H4 (cell line): ENCODE data around the gene FAM13A. TPM values are rescaled to one million over a fixed set of nuclear protein-coding genes. Genes with fewer than 3 reads are reported as not detected.

ENCODE experiments used
- DNase-seq: peaks from one replicate; pipeline ENCODE4 v3.0.0-alpha.2; 2015; ENCODE audit warnings: low spot score
- total RNA-seq: library from RNA; depleted of rRNA; stranded (reverse); fragments of >200 nt; shearing (Covaris generic); gene quantifications from 2 replicates; pipeline ENCODE4 v1.2.3, GENCODE V29; 2014

FAM13A gene
- total RNA-seq, 1 experiment from 2014 or later: 17.1 TPM

DNA sequence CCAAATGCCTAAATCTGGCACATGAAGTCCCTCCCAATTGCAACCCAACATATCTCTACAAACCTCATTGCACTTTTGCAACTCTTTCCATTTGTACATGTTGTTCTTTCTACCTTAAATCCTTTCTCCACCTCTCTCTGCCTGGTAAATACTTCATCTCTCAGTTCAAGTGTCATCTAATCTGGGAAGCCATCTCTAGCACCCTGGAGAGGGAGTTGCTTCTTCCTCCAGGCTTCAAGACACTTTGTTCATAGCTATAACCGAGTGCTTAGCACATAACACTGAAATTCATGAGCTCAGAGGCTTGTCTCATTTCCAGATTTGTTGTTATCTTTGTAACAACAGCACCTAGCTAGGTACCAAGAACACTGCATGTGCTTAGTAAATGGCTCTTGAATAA lies 244.6 kb downstream of the FAM13A start:
- no peak for DNase-seq

DNA sequence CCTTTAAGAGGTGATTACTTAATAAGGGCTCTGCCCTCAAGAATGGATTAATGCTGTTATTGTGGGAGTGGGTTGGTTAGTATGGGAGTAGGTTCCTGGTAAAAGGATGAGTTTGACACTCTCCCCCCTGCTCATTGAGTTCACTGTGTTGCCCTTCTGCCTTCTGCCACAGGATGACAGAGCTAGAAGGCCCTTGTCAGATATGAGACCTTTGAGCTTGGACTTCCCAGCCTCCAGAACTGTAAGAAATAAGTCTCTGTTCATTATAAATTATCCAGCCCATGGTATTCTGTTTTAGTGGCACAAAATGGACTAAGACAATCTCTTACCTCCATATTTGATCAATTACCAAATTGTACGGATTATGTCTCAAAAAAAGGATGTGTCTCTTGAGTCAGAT lies 245.1 kb downstream of the FAM13A start:
- DNase-seq: no peak

DNA sequence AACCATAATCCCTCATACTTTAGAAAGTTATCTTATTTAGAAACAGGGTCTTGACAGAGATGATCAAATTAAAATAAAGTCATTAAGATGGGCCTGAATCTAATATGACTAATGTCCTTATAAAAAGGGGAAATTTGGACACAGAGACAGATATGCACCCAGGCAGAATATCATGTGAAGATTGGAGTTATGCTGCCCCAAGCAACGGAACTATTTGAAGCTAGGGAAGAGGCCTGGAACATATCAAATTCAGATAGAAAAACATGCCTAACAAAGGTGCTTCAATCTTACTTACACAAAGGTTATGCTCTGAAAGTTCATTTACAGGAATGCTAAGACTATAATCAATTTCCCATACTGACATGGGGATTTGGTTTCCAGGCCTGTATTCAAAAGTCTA lies 246.7 kb downstream of the FAM13A start:
- DNase-seq: no peak

DNA sequence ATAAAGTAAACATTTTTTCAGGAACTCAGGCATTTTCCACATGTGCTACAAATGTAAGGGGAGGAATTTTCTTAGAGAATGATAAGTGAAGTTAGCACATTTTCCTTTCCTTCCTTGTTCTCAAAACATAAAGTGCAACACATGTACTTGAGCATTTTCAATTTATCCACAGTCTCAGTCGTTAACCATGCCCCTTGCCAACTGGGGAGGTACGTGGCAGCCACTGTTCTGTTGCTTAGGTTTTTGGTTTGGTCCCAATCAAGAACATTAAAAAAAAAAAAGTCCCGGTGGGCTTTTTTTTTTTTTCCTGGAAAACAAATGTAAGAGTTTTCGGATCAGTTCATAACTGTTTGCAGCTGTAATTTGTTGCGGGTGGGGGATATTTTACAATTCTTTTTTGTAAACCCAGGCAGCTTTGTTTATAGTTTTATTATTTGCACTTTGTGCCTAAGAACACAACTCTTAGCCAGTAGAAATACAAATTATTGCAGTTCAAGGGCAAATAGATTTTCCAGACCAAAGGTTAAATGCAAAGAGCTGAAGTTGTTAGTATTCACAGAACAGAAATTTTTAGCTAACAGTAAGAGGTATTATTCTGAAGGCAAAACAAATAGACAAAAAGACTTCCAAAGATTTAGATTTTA lies 247.3 kb downstream of the FAM13A start:
- peak; percentile 24 for DNase-seq

DNA sequence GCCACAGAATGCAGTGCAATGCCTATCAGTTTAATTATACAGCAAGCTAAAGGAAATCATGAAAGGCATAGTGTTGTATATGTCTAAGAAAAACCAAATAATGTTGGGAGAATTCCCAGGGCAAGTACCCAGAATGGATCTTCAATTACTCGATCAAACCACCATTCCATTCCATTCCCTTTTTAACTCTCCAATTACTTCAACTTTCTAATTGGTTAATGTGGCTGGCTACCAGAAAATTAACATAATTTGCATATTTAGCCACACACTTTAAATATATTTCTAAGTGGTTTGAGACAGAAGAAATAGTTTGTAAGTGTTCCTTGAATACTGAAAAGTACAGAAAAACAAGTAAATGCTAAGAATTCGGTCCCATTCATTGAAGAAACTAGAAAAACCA lies 247.9 kb downstream of the FAM13A start:
- no peak for DNase-seq

DNA sequence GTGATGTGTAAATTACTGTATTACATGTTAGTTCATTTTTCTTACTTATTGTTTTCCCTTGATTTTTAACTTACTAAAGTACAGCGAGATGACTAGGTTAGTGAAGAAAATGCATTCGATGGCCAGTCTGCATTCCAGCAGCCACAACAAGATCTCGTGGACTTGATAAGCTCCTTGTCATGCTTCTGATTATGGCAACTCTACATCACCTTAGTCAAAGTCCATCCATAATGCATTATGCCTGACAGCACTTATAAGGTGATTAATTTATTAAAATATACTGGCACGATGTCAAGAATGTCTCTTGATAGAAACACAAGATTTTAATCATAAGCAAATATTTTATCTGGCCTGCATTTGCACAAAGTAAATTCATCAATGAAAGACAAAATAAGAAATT lies 249.5 kb downstream of the FAM13A start:
- DNase-seq: no peak

DNA sequence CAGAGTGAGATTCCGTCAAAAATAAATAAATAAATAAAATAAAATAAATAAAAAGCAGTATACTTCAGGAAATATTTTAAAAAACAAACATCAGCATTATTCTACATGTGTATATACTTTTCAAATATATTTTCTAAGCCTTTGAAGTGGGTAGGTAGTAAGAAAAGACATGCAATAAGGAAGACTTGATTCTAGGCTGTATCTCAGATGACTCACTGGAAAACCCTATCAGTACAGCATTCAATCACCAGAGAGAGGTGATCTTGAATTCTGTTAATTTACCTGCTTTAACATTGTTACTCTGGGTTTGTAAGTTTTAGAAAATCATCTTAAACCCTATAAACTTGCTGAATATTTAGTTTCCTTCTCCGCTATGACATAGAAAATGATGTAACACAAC lies 252.8 kb downstream of the FAM13A start:
- no peak for DNase-seq

DNA sequence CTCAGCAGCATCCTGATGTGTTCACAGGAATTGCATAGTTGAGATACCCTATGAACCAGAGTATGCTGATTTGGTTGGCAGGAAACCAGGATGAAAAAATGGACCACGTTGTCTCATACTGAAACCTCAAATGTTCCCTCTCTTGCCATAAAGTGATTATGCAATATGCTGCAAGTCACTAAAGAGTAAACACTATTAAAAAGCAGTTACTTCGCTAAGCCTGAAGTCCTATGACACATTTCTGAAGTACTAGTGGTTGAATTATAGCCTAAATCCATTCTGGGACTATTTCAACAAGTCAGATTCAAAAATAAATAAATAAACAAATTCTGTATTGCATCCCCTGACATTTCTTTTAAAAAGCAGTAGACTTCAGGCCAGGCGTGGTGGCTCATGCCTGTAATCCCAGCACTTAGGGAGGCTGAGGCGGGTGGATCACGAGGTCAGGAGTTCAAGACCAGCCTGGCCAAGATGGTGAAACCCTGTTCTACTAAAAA lies 253.3 kb downstream of the FAM13A start:
- DNase-seq: peak; percentile 97

DNA sequence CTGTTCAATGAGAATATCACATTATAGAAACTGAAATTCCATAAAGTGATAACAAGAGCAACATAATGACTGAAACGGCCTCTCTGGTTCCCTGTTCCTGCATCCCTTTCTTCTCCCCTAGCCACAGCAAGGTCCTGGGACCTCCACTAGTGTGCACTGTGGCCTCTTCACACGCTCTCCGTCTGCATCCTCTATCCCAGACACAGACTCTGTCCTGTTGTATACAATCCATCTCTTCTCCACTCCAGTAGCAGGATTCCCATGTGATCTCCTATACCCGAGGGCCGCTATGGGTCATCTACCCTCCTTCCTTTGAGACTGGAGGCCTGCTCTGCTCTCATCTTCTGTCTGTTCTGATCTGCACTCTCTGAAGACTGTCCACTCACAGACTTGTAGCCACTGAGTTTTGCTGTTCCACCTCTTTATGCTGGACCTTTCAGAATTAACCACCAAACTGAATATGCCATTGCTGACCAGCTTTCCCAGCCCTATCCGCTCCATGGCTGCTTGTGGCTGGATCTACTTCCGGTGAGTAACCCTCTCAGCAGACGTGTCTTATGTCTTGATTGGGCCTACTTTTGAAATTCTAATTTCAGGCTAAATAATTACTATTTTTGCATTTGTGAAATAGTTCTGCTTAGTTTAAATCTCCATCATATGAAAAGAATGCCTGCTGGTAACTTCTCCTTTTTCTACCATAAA lies 254.2 kb downstream of the FAM13A start:
- no peak for DNase-seq

DNA sequence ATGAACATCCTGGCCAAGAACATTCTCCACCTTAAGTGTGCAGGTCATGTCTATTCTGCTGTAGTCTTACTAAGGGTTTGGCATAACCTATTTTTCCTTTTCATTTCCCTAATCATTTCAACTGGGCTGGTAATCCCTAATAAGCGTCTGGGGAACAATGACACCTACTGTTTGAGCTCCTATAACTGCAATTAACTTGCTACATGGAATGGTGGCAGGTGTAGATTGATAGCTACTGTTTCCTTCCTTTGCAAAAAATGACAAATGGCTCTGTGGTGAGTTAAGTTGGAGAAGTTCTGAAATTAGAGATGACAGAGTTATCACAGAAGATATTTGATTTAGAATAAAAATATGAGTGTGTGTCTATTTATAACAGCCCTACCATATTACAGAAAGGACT lies 254.8 kb downstream of the FAM13A start:
- no peak for DNase-seq

DNA sequence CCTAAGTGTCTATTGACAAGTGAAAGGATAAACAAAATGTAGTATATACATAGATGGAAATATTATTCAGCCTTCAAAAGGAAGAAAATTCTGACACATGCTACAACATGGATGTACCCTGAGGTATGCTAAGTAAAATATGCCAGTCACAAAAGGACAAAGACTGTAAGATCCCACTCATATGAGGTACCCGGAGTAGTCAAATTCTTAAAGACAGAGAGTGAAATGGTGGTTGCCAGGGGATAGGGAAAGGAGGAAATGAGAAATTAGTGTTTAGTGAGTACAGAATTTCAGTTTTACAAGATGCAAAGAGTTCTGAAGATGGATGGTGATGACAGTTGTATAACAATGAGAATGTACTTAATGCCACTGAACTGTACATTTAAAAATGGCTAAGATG lies 257.1 kb downstream of the FAM13A start:
- no peak for DNase-seq

DNA sequence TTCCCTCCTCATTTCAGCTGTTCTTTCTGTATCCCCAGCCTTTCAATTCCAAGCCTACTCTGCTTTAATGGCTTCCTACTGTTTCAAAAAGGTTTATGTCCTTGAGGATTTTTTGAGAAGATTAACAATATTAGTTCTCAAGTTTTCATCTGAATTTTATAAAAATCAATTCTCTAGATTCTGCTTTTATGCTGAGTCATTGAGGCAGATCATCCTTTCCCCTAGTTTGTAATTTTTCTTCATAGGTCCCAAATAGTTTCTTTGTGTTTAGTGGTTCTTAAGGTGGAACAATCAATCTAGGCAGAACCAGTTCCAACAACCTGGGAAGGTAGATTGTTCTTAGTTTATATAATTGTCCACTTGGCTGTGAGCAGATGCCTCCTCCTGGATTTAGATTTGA lies 259.3 kb downstream of the FAM13A start:
- DNase-seq: no peak

DNA sequence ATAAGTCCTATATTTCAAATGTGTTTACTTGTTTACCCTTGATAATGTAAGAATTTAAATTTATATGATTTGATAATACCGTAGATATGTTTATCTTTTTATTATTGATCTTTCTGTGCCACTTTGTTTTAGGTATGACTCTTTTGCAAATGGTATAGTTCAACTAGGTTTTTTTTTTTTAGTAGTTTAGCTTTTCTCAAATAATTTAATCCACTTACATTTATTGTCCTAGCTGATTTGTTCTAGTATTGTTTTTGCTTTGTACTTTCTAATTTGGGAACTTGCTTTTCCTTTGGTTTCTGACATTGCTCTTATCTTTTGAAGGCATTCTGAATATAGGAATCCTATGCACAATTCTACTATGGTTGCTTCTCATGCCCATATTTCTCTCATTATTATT lies 260.4 kb downstream of the FAM13A start:
- no peak for DNase-seq

DNA sequence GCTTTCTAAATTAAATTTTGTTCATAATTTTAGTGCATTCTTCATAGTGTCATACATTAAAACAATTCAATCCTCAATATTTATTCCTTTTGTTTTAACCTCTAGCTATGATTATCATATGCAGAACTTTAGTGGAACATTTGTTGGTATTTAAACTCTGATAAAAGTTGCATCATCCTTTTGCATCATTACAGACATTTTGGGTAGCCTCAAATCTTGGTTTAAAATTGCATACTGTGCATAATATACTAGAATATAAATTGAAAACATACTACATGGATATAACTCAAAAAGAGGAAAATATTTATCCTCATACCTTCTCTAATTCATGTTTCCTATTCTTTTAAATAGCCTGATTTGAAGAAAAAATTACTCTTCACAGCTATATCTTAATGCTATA lies 262.0 kb downstream of the FAM13A start:
- DNase-seq: no peak

DNA sequence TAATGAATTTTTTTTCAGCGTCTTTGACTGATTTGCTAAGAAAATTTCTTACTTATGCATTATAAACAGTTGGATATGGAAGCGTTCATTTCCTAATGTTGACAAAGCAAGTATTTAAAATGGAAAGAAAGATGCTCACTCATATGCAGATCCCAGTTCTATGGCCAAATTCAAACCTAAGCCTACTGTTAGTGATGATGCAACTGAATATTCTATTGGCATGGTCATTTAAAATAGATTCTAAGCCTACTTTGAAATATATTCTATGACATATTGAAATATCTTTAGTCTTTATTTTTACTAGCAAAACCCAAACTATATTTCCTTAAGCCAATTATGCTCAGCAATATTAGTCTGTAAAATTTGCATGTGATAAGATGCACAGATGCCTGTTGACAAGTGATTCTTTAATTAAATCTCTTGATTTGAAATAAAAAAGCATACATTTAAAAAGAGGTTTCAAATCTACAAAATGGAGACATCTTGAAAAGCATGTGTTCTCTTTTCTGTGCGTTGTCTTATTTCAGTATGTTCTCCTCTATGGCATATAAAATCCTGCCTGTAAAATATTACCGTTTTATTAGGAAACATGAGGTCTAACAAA lies 262.8 kb downstream of the FAM13A start:
- DNase-seq: no peak

DNA sequence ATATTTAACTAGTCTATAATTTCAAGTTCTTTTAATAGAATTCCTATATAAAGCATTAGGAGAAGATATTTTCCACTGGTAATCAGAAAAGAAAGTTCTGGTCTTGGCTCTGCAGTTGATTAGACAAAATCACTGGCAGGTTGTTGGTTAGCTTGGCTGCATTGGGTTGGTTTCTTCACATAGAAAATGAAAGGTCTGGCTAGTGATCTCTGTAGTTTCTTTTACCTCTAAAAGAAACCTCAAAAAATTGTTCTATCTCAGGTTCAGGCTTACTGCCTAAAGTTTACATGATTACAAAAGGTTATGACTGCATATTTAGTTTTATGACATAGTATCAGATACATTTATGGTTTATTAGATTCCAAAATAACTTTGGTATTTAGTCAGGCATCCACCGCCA lies 263.5 kb downstream of the FAM13A start:
- DNase-seq: no peak

DNA sequence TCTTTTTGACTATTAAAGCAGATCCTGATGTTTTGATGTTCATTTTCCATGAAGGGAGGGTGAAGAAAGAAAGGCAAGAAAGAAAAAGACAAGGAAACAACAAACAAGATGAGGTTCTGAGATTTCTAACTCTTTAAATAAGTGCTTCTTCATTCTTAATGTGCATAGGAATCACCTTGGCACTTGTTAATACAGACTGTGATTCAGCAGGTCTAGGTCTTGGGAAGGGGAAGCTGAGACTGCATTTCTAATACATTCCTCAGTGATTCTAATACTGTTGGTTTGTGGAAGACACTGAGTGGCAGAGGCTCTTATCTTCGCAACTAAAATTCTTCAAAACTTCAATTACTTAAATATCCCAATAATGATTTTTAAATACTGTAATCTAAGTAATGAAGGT lies 264.2 kb downstream of the FAM13A start:
- DNase-seq: no peak

DNA sequence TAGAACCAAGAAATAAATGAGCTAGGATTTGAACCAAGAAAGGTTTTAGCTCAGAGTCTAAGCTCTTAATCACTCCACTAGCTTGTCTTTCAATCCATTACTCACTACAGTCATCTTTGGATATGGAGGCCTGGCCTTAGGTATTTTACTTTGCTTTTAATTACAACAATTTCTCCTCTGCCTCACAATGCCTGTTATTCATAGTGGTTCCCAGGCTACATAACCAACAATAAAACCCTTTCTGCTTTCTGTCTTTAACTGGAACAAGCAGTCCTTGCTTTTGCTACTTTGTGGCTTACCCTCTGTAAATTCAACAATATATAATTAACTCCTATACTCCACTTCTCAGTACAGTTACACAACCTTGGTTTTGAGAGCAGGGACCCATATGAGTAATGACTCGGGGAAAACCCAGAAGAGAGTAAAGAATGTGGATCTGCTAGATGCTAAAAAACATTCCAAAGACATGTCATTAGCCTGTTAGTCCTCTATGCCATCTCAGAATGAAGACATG lies 264.7 kb downstream of the FAM13A start:
- DNase-seq: peak; percentile 44

DNA sequence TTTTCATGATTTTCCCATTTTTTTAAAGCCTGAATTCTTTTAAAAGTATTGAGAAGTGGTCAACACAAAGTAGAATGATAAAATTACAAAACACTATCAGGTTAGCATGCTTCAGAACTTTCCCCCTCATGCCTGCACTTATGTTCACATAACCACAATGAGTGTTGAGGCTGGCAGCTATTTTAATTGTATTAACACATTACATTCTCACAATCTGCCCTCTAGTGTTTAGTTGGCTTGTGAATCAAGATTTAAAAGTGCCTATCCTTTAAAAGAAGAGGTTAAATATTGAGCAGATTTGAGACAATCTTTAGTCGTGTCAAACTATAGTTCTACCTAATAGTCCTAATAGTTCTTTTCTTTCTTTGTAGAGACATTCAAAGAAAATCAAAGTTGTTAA lies 265.7 kb downstream of the FAM13A start:
- no peak for DNase-seq

DNA sequence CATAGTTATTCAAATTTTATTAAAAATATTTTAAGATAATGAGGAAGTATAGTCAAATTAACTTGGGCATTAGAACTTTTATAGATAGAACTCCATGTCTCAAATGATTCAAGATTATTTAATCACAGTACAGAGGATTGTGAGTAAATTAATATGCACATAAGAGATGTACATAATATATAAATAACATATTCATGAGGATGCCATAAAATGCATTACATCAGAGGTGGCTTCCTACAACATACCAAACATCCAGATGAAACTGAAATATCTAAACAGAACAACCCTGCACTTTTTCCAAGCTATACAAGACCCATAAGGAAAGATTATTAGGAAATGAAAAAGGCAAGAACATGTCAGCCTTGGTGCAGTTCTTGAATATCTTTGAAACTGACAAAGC lies 268.1 kb downstream of the FAM13A start:
- DNase-seq: no peak

DNA sequence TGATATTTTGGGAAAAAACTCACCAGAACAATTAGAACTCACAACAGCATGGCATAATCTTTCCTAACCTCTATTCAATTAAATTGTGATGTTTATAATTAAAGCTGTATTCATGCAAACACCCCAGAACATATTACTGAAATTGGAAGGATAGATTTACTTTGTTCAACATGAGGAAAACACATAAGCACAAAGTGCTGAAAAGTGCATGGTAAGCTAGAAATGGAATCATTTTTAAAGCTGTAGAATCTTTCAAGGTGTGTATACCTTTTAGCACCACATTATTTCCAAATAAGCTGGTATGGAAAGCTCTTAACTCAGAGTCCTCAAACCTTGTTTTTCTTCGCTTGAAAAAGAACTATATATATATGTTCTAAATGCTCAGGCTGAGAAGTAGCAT lies 268.6 kb downstream of the FAM13A start:
- no peak for DNase-seq

DNA sequence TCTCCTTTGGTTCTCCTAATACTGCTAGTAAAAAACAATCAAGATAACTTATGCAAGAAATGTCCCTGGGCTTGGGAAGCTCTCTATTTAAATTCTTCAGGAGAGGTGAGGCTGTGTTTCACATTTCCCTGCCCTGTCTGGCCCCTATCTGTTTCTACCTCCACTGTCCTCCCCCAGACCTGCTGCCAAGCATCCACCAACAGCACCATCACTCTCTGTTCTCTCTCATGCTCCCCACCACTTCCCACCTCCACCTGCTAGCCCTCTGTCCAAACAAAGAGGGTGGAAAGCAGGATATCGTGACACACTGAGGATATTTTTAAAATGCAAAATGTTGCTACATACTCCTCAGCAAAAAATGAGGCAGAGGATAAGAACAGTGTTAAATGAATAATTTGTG lies 271.0 kb downstream of the FAM13A start:
- no peak for DNase-seq

DNA sequence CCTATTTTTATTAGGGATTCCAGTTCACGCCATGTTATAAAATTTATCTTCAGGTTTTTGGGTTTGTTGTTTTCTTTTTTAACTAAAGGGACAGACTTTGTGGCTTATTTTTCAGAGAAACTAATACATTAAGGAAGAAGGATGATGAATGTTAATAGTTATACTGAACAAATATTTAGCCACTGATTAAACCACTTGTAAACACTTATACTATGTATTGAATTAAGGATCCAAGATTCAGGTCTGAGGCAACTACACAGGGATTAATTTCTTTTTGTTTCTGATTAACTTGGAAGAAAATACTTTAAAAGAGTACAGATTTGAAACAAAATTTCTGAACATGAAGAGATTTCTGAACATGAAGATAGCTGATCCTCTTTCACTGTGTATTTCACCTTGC lies 276.6 kb downstream of the FAM13A start:
- no peak for DNase-seq
